Measurements from ENCODE around the gene FMNL2.

DNA sequence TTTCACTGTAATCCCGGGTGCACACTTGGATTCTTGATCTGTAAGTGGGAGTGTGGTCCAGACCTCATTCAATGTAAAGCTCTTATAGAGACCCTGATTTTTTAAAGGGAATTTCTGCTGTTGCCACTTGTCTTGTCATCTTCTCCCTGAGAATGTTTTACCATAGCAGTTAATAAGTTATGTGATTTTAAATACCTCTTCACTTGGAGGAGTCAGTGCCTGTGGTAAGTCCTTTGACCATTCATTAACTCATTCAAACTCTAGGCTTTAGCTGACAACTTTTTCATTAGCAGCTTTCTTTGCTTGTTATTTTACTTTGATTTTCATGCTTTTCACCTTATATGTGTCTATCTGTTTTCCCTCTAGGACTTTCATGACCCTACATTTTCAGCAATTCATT is 51.3 kb downstream of the FMNL2 start:
- TF ChIP-seq CTCF (IDR thresholded peaks at IDR 0.05; ENCODE audit: borderline replicate concordance, extremely low read depth, low read length, poor library complexity, severe bottlenecking) (no peak), EZH2 (IDR thresholded peaks at IDR 0.05; ENCODE audit: borderline replicate concordance, low read depth, low read length, severe bottlenecking) (no peak)
